Fibroblast of lung (primary cell): Measurements from ENCODE around the gene RNMT. TPM values are rescaled to one million over a fixed set of nuclear protein-coding genes. Genes with fewer than 3 reads are reported as not detected.

Experiments
- DNase-seq, 2 donors: peaks; one replicate each; pipeline versions ENCODE4 v3.0.0 to v3.0.0-alpha.2; 2010; ENCODE audit warnings: low read depth in 2 of 2
- H2AFZ ChIP-seq: 2 replicates; pipeline ENCODE4 v1.5.1; 2012; ENCODE audit warnings: low read length, control low read depth, inconsistent platforms
- H3K27ac ChIP-seq: 2 replicates; pipeline ENCODE4 v1.5.1; 2011; ENCODE audit warnings: low read length, control low read depth; ENCODE audit not compliant: insufficient read depth
- H3K27me3 ChIP-seq: 2 replicates; pipeline ENCODE4 v1.5.1; 2011; ENCODE audit warnings: mild to moderate bottlenecking, low read length; ENCODE audit not compliant: control insufficient read depth, insufficient read depth
- H3K36me3 ChIP-seq: 2 replicates; pipeline ENCODE4 v1.5.1; 2011; ENCODE audit warnings: low read length; ENCODE audit not compliant: control insufficient read depth, insufficient read depth
- H3K4me1 ChIP-seq: 2 replicates; pipeline ENCODE4 v1.5.1; 2011; ENCODE audit warnings: low read length; ENCODE audit not compliant: control insufficient read depth, insufficient read depth; ENCODE audit errors: extremely low read depth
- H3K4me2 ChIP-seq: 2 replicates; pipeline ENCODE4 v1.5.1; 2011; ENCODE audit warnings: low read length, control low read depth; ENCODE audit not compliant: insufficient read depth; ENCODE audit errors: extremely low read depth
- H3K4me3 ChIP-seq, 4 experiments: fragments of 200-600 bp in 1 of 4; sonication (generic) in 1 of 4; replicated peaks in 1 of 4; 2 replicates each; pipeline ENCODE4 v1.5.1; 2011 to 2016; ENCODE audit warnings: low read length in 4 of 4, low read depth in 3 of 4, mild to moderate bottlenecking in 3 of 4, control low read depth in 2 of 4, inconsistent platforms in 1 of 4, mixed read lengths in 1 of 4; ENCODE audit not compliant: insufficient read depth in 1 of 4; ENCODE audit errors: control extremely low read depth in 1 of 4
- H3K79me2 ChIP-seq: 2 replicates; pipeline ENCODE4 v1.5.1; 2012; ENCODE audit warnings: mild to moderate bottlenecking, low read length, inconsistent platforms; ENCODE audit not compliant: control insufficient read depth, insufficient read depth
- H3K9ac ChIP-seq: 2 replicates; pipeline ENCODE4 v1.5.1; 2011; ENCODE audit warnings: mild to moderate bottlenecking, low read length, control low read depth; ENCODE audit not compliant: insufficient read depth
- H3K9me3 ChIP-seq: 2 replicates; pipeline ENCODE4 v1.5.1; 2012; ENCODE audit warnings: low read depth, low read length; ENCODE audit not compliant: control insufficient read depth, insufficient read depth
- H4K20me1 ChIP-seq: 2 replicates; pipeline ENCODE4 v1.5.1; 2011; ENCODE audit warnings: low read length; ENCODE audit not compliant: control insufficient read depth, insufficient read depth; ENCODE audit errors: extremely low read depth
- EZH2 ChIP-seq: IDR thresholded peaks from 2 replicates; pipeline ENCODE4 v1.5.1; 2012; ENCODE audit warnings: low read length, control low read depth, mild to moderate bottlenecking; ENCODE audit errors: missing control alignments
- polyA plus RNA-seq, 2 donors: library from polyadenylated mRNA; depleted of rRNA in 1 of 2; stranded (reverse) in 1 of 2; unstranded in 1 of 2; fragments of >200 nt; gene quantifications; 2 replicates each; pipeline ENCODE4 v1.2.1, GENCODE V29; 2011 to 2012; ENCODE audit warnings: missing spikeins in 1 of 2
- total RNA-seq: library from RNA; depleted of rRNA; stranded (reverse); fragments of >200 nt; gene quantifications from 2 replicates; pipeline ENCODE4 v1.2.1, GENCODE V29; 2014
- TF ChIP-seq, protein P1 (sequence below), 2 donors: IDR thresholded peaks in 1 of 2; conservative IDR thresholded peaks in 1 of 2; 1 replicate in 1 of 2; 2 replicates in 1 of 2; pipeline ENCODE4 v1.5.1; 2011 to 2012; ENCODE audit warnings: low read length in 2 of 2, control low read depth in 1 of 2, inconsistent platforms in 1 of 2, low read depth in 1 of 2, mild to moderate bottlenecking in 1 of 2

The RNMT gene
- total and polyA plus RNA-seq, 2 donors (not counting 1 experiment from before 2014, with no cell fraction given) = 17.2 to 18.2 TPM

DNA sequence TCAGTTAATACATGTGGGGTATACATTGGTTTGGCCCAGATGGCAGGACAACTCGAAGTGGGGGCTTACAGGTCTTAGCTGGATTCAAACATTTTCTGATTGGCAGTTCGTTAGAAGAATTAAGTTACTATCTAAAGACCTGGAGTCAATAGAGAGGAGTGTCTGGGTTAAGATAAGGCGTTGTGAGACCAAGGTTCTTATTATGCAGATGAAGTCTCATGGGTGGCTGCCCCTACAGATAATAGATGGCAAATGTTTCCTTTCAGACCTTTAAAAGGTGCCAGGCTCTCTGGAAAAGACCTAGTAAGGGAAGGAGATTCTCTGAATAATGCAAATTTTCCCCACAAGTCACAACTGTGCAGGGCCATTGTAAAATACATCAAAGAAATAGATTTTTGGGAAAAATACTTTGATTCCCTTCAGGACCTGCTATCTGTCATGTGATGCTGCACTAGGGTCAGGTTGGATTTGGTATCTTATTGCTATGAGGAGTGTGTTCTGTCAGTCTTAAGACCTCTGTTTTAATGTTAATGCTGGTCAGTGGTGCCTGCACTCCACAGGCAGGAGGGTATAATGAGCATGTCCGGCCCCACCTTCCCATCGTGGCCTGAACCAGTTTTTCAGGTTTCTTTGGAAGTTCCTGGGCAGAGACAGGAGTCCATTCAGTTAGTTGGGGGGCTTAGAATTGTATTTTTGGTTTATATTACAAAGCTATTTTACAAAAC is 83.2 kb downstream of the RNMT start:
- H3K4me3 ChIP-seq = no peak overlapping the region
- no peak for TF ChIP-seq EZH2
- TF ChIP-seq, protein P1, sequence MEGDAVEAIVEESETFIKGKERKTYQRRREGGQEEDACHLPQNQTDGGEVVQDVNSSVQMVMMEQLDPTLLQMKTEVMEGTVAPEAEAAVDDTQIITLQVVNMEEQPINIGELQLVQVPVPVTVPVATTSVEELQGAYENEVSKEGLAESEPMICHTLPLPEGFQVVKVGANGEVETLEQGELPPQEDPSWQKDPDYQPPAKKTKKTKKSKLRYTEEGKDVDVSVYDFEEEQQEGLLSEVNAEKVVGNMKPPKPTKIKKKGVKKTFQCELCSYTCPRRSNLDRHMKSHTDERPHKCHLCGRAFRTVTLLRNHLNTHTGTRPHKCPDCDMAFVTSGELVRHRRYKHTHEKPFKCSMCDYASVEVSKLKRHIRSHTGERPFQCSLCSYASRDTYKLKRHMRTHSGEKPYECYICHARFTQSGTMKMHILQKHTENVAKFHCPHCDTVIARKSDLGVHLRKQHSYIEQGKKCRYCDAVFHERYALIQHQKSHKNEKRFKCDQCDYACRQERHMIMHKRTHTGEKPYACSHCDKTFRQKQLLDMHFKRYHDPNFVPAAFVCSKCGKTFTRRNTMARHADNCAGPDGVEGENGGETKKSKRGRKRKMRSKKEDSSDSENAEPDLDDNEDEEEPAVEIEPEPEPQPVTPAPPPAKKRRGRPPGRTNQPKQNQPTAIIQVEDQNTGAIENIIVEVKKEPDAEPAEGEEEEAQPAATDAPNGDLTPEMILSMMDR (conservative IDR thresholded peaks at IDR 0.05 in 1 of 2, IDR thresholded peaks at IDR 0.05 in 1 of 2; ENCODE audit: low read depth in 1 of 2, low read length in 2 of 2) = no peak

DNA sequence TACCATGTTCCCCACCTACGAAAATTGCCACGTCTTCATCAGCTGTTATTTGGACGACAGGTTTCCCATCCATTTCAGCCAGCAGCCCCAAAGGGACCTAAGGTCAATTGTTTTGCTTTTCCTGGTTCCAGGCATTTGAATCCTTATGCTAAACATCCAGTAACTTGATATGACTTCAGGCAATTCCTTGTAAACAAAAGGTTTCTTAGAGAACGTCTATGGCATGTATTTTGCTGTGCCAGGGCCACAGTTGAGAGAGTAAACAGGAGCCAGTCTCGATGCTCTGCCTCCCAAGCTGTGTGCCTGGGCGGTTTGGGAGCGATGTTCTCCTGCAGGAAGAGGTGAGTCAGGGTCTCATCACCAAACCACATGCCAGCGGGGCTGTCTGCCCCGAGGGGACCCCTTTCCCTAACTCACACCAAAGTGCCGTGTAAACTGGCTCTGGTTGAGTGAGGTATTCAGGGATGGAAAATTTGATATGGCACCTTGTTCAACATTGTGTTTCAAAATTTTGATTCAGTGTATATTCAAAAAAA is 84.5 kb downstream of the RNMT start:
- Histone ChIP-seq H4K20me1 (no peaks in the 10 kb centered on the region), H3K36me3 (no peaks in the 10 kb centered on the region), H3K27me3 (peaks cover 2% of the 10 kb centered on the region), H3K27ac (no peak overlapping the region), H3K9me3 (no peaks in the 10 kb centered on the region), H3K79me2 (no peaks in the 10 kb centered on the region), H2AFZ (no peak overlapping the region), H3K4me2 (no peak overlapping the region), H3K4me1 (no peaks in the 10 kb centered on the region), H3K9ac (no peak overlapping the region), H3K4me3 (no peak overlapping the region)
- TF ChIP-seq, protein P1 (conservative IDR thresholded peaks at IDR 0.05 in 1 of 2, IDR thresholded peaks at IDR 0.05 in 1 of 2; ENCODE audit: low read depth in 1 of 2, low read length in 2 of 2) = no peak
- TF ChIP-seq EZH2 = no peak
- no peak for DNase-seq

More for the DNA sequence above, 83.2 kb downstream of the RNMT start:
- no peak overlapping the region for H3K4me2 ChIP-seq
- H3K79me2 ChIP-seq = no peaks in the 10 kb centered on the region
- H3K27ac ChIP-seq = no peak overlapping the region
- peaks cover 2% of the 10 kb centered on the region for H3K27me3 ChIP-seq
- no peak overlapping the region for H2AFZ ChIP-seq
- no peaks in the 10 kb centered on the region for H4K20me1 ChIP-seq
- no peaks in the 10 kb centered on the region for H3K36me3 ChIP-seq
- H3K9ac ChIP-seq = no peak overlapping the region
- no peak for DNase-seq
- no peaks in the 10 kb centered on the region for H3K4me1 ChIP-seq
- H3K9me3 ChIP-seq = no peaks in the 10 kb centered on the region

DNA sequence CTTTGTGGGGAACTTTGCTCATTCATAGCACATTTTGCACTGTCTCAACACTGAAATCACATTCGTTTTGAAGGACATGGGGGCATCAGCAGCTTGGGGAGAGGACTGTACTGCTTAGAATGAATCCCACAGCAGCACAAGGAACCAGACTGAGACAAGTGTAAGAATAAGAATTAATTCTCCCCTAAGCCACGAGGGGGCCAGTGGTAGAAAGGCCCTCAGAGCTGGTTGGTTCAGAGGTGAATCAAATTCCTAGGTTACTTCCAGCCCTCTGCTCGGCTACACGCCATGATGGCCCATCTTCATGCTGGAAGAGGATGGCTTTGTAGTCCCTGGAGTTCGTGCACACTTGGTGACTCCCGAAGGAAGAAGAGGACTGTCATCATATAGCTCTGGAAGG is 85.5 kb downstream of the RNMT start:
- no peak overlapping the region for H3K27ac ChIP-seq
- no peak for DNase-seq
- H4K20me1 ChIP-seq = no peaks in the 10 kb centered on the region
- no peak for TF ChIP-seq EZH2
- TF ChIP-seq, protein P1 (conservative IDR thresholded peaks at IDR 0.05 in 1 of 2, IDR thresholded peaks at IDR 0.05 in 1 of 2; ENCODE audit: low read depth in 1 of 2, low read length in 2 of 2) = no peak
- H2AFZ ChIP-seq = no peak overlapping the region
- no peak overlapping the region for H3K4me3 ChIP-seq
- H3K79me2 ChIP-seq = no peaks in the 10 kb centered on the region
- no peaks in the 10 kb centered on the region for H3K4me1 ChIP-seq
- H3K27me3 ChIP-seq = peaks cover 2% of the 10 kb centered on the region
- no peak overlapping the region for H3K9ac ChIP-seq
- H3K9me3 ChIP-seq = no peaks in the 10 kb centered on the region
- H3K36me3 ChIP-seq = no peaks in the 10 kb centered on the region
- H3K4me2 ChIP-seq = no peak overlapping the region
